Measurements from ENCODE around the gene TAL2.

The TAL2 gene

GRCh38 chr9:105670775-105671174, 8.5 kb downstream of the TAL2 start:
- no peak overlapping the region for H3K4me3 ChIP-seq (ENCODE audit: control insufficient read depth, low read depth, low read length)
- DNase-seq (ENCODE audit: low read depth) = no peak
- TF ChIP-seq CTCF (IDR thresholded peaks at IDR 0.05; ENCODE audit: control insufficient read depth, insufficient read depth, low read depth, low read length, missing control alignments) = no peak

- H3K4me3 ChIP-seq (ENCODE audit: control insufficient read depth, low read depth, low read length) = no peak overlapping the region
- no peak for DNase-seq (ENCODE audit: low read depth)
- TF ChIP-seq CTCF (IDR thresholded peaks at IDR 0.05; ENCODE audit: control insufficient read depth, insufficient read depth, low read depth, low read length, missing control alignments) = no peak
Measured at GRCh38 chr9:105672711-105673234, 10.5 kb downstream of the TAL2 start.

- TF ChIP-seq CTCF (IDR thresholded peaks at IDR 0.05; ENCODE audit: control insufficient read depth, insufficient read depth, low read depth, low read length, missing control alignments) = no peak
- no peak for DNase-seq (ENCODE audit: low read depth)
Measured at GRCh38 chr9:105673850-105674387, 11.7 kb downstream of the TAL2 start.

GRCh38 chr9:105676351-105676923, 14.2 kb downstream of the TAL2 start:
- no peak for TF ChIP-seq CTCF (IDR thresholded peaks at IDR 0.05; ENCODE audit: control insufficient read depth, insufficient read depth, low read depth, low read length, missing control alignments)
- DNase-seq (ENCODE audit: low read depth) = no peak
- H3K4me3 ChIP-seq (ENCODE audit: control insufficient read depth, low read depth, low read length) = no peak overlapping the region

More at GRCh38 chr9:105673850-105674387, 11.7 kb downstream of the TAL2 start:
- no peak overlapping the region for H3K4me3 ChIP-seq (ENCODE audit: control insufficient read depth, low read depth, low read length)

GRCh38 chr9:105678163-105678562, 15.9 kb downstream of the TAL2 start:
- no peak for DNase-seq (ENCODE audit: low read depth)
- TF ChIP-seq CTCF (IDR thresholded peaks at IDR 0.05; ENCODE audit: control insufficient read depth, insufficient read depth, low read depth, low read length, missing control alignments) = no peak

GRCh38 chr9:105678781-105679180, 16.5 kb downstream of the TAL2 start:
- no peak overlapping the region for H3K4me3 ChIP-seq (ENCODE audit: control insufficient read depth, low read depth, low read length)
- TF ChIP-seq CTCF (IDR thresholded peaks at IDR 0.05; ENCODE audit: control insufficient read depth, insufficient read depth, low read depth, low read length, missing control alignments) = no peak
- DNase-seq (ENCODE audit: low read depth) = no peak

More at GRCh38 chr9:105678163-105678562, 15.9 kb downstream of the TAL2 start:
- no peak overlapping the region for H3K4me3 ChIP-seq (ENCODE audit: control insufficient read depth, low read depth, low read length)

All from AG09309 (cell line).